ENCODE results near the gene KIF4B. TPM values are rescaled to one million over a fixed set of nuclear protein-coding genes. Genes with fewer than 3 reads are reported as not detected.
A peak's percentile ranks its signal among the peaks of the same experiment; 100 is the strongest.

KIF4B gene
- total and polyA plus RNA-seq, 2 of the 13 experiments (the other 11 are each of a cell fraction or from before 2014, with no cell fraction given) = 0.04 TPM; not detected in 1

GRCh38 chr5:154971501-154971900 lies 42.1 kb upstream of the KIF4B start:
- Histone ChIP-seq H3K79me2 (ENCODE audit: insufficient read depth, low read length) (no peaks in the 10 kb centered on the region), H2AFZ (ENCODE audit: low read length) (no peak overlapping the region), H3K9me3 (ENCODE audit: low read length) (no peaks in the 10 kb centered on the region), H3K27me3 (ENCODE audit: control insufficient read depth in 1 of 2, insufficient read depth in 2 of 2, low read length in 2 of 2) (no peaks in the 10 kb centered on the region), H3K27ac (ENCODE audit: extremely low read length, insufficient read depth, low read length) (no peak overlapping the region), H4K20me1 (ENCODE audit: insufficient read depth, low read length) (no peaks in the 10 kb centered on the region), H3K4me1 (ENCODE audit: insufficient read depth, low read length) (peaks cover 19% of the 10 kb centered on the region), H3K9ac (ENCODE audit: insufficient read depth, low read depth, low read length) (no peak overlapping the region), H3K36me3 (replicated peaks in 1 of 2; ENCODE audit: control insufficient read depth in 1 of 2, insufficient read depth in 2 of 2, low read length in 2 of 2) (peaks cover 0 to 15% of the 10 kb centered on the region in 2 experiments; a peak in 4 of 5 replicates), H3K4me3 (replicated peaks in 1 of 3; ENCODE audit: insufficient read depth in 1 of 3, low read depth in 2 of 3, low read length in 3 of 3) (no peak overlapping the region), H3K4me2 (ENCODE audit: low read depth, low read length) (no peak overlapping the region)
- FAIRE-seq = no peak
- ChIA-PET POLR2A (no interaction called here), CTCF (ENCODE audit: low intra/inter-chr PET ratio, low total read pairs) (interaction anchor here (2.6 to 3.3 kb wide), 2 partner anchors 32 to 56 kb away, joined by 16 to 17 read pairs; no protein-coding TSS in a partner anchor)
- in situ Hi-C loops (cut with HindIII; ENCODE audit: extremely low pct_ligation_motif_present, low pct_unique_long_range_greater_than_20kb) (loop anchor here (10.0 kb wide), 1 partner anchor 53 kb away; no protein-coding TSS in a partner anchor), intact Hi-C loops (cut with micrococcal nuclease; ENCODE audit: unreplicated experiment) (no loop called here)
- TF ChIP-seq HDAC6 (IDR thresholded peaks at IDR 0.05; ENCODE audit: low read depth, low read length) (no peak), YY1 (IDR thresholded peaks at IDR 0.05; ENCODE audit: insufficient read depth, insufficient replicate concordance, low read depth, low read length) (no peak), NCOA1 (CRISPR knock-in tag; IDR thresholded peaks at IDR 0.05) (no peak)
- ATAC-seq = no peak
- DNase-seq (ENCODE audit: low spot score) = no peak
- WGBS (ENCODE audit: low lambda C conversion rate) = 94% methylated on average over 2 of the region's 2 CpGs
- no TSS peak for BruUV-seq (replicated peaks)

GRCh38 chr5:154972476-154973080 lies 41.0 kb upstream of the KIF4B start:
- no peak overlapping the region for H3K9ac ChIP-seq (ENCODE audit: insufficient read depth, low read depth, low read length)
- ATAC-seq (peak; percentile 66), FAIRE-seq (peak; percentile 87), DNase-seq (ENCODE audit: low spot score) (peak; percentile 35)
- no peaks in the 10 kb centered on the region for H4K20me1 ChIP-seq (ENCODE audit: insufficient read depth, low read length)
- H3K4me2 ChIP-seq (ENCODE audit: low read depth, low read length) = no peak overlapping the region
- H3K4me3 ChIP-seq (replicated peaks in 1 of 3; ENCODE audit: insufficient read depth in 1 of 3, low read depth in 2 of 3, low read length in 3 of 3) = no peak overlapping the region
- TF ChIP-seq CTCF (CRISPR knock-in tag; IDR thresholded peaks at IDR 0.05) = peak; percentile 76
- TF ChIP-seq RAD21 (CRISPR knock-in tag; IDR thresholded peaks at IDR 0.05) = peak; percentile 54; the same call in 1 of the 2 replicates
- TF ChIP-seq STAG1 (CRISPR knock-in tag; IDR thresholded peaks at IDR 0.05) = peak; percentile 72
- peak; percentile 8 for TF ChIP-seq TEAD3 (CRISPR knock-in tag; optimal IDR thresholded peaks at IDR 0.05; ENCODE audit: borderline replicate concordance)
- peak; percentile 67 for TF ChIP-seq SMC3 (IDR thresholded peaks at IDR 0.05; ENCODE audit: low read length)
- TF ChIP-seq SALL1 (CRISPR knock-in tag; IDR thresholded peaks at IDR 0.05) = no peak
- TF ChIP-seq DNMT3B (CRISPR knock-in tag; conservative IDR thresholded peaks at IDR 0.05) = no peak
- TF ChIP-seq GFI1 (CRISPR knock-in tag; IDR thresholded peaks at IDR 0.05; ENCODE audit: borderline replicate concordance) = no peak
- 72% methylated on average over 2 of the region's 2 CpGs for WGBS (ENCODE audit: low lambda C conversion rate)
- no TSS peak for BruUV-seq (replicated peaks)
- intact Hi-C loops (cut with micrococcal nuclease; ENCODE audit: unreplicated experiment) (loop anchor here (1.0 kb wide), 2 partner anchors 32 to 56 kb away; no protein-coding TSS in a partner anchor), in situ Hi-C loops (cut with HindIII; ENCODE audit: extremely low pct_ligation_motif_present, low pct_unique_long_range_greater_than_20kb) (loop anchor here (10.0 kb wide), 1 partner anchor 52 kb away; no protein-coding TSS in a partner anchor)
- H3K9me3 ChIP-seq (ENCODE audit: low read length) = no peaks in the 10 kb centered on the region
- no peak overlapping the region for H2AFZ ChIP-seq (ENCODE audit: low read length)
- no peak overlapping the region for H3K27ac ChIP-seq (ENCODE audit: extremely low read length, insufficient read depth, low read length)
- CTCF ChIA-PET (ENCODE audit: low intra/inter-chr PET ratio, low total read pairs) = interaction anchor here (2.6 to 3.3 kb wide), 2 partner anchors 31 to 55 kb away, joined by 16 to 17 read pairs; no protein-coding TSS in a partner anchor
- no peaks in the 10 kb centered on the region for H3K27me3 ChIP-seq (ENCODE audit: control insufficient read depth in 1 of 2, insufficient read depth in 2 of 2, low read length in 2 of 2)
- POLR2A ChIA-PET = no interaction called here
- H3K4me1 ChIP-seq (ENCODE audit: insufficient read depth, low read length) = peaks cover 19% of the 10 kb centered on the region
- H3K79me2 ChIP-seq (ENCODE audit: insufficient read depth, low read length) = no peaks in the 10 kb centered on the region
- H3K36me3 ChIP-seq (replicated peaks in 1 of 2; ENCODE audit: control insufficient read depth in 1 of 2, insufficient read depth in 2 of 2, low read length in 2 of 2) = peaks cover 0 to 11% of the 10 kb centered on the region in 2 experiments; a peak in 4 of 5 replicates

All from HepG2 (cell line).